Activated CD4-positive, CD25-positive, alpha-beta regulatory T cell treated with anti-CD3 and anti-CD28 coated beads, Interleukin-2, amount 50 U/mL, for 72 hours (primary cell): ENCODE results near the gene NCAPD2.

Experiments
- DNase-seq: peaks from one replicate; pipeline ENCODE4 v3.0.0; 2021

The NCAPD2 gene

GRCh38 chr12:6500466-6500865 lies 6.6 kb downstream of the NCAPD2 start:
- DNase-seq: no peak

GRCh38 chr12:6507102-6507998 lies 13.4 kb downstream of the NCAPD2 start:
- no peak for DNase-seq

- DNase-seq: no peak
Observed at GRCh38 chr12:6508087-6508486, 14.2 kb downstream of the NCAPD2 start.

GRCh38 chr12:6520186-6520585 lies 26.3 kb downstream of the NCAPD2 start:
- no peak for DNase-seq

- no peak for DNase-seq
Observed at GRCh38 chr12:6522193-6522592, 28.3 kb downstream of the NCAPD2 start.

GRCh38 chr12:6523708-6524107 lies 29.8 kb downstream of the NCAPD2 start:
- no peak for DNase-seq

GRCh38 chr12:6524648-6525047 lies 30.7 kb downstream of the NCAPD2 start:
- no peak for DNase-seq

GRCh38 chr12:6526201-6526600 lies 32.3 kb downstream of the NCAPD2 start:
- DNase-seq: no peak

GRCh38 chr12:6526766-6527525 lies 33.0 kb downstream of the NCAPD2 start:
- no peak for DNase-seq

GRCh38 chr12:6527711-6528110 lies 33.8 kb downstream of the NCAPD2 start:
- no peak for DNase-seq

GRCh38 chr12:6528539-6529235 lies 34.8 kb downstream of the NCAPD2 start:
- DNase-seq: no peak

GRCh38 chr12:6529291-6529737 lies 35.4 kb downstream of the NCAPD2 start:
- no peak for DNase-seq

GRCh38 chr12:6530576-6531260 lies 36.8 kb downstream of the NCAPD2 start:
- DNase-seq: no peak

- DNase-seq: peak; percentile 66
Observed at GRCh38 chr12:6532051-6532926, 38.4 kb downstream of the NCAPD2 start.

GRCh38 chr12:6532927-6533652 lies 39.2 kb downstream of the NCAPD2 start:
- peak; percentile 52 for DNase-seq

- no peak for DNase-seq
Observed at GRCh38 chr12:6533653-6533922, 39.7 kb downstream of the NCAPD2 start.

- peak; percentile 89 for DNase-seq
Observed at GRCh38 chr12:6533923-6534694, 40.2 kb downstream of the NCAPD2 start, which contains the start of gene GAPDH. GAPDH (plus strand) TSS chr12:6534517; CDS start chr12:6534833, 316 bp downstream.

- no peak for DNase-seq
Observed at GRCh38 chr12:6534695-6534944, 40.7 kb downstream of the NCAPD2 start.

GRCh38 chr12:6534945-6535696 lies 41.2 kb downstream of the NCAPD2 start:
- peak; percentile 79 for DNase-seq

- DNase-seq: no peak
Observed at GRCh38 chr12:6535697-6535946, 41.7 kb downstream of the NCAPD2 start.
